ENCODE results near the gene GYPB.
"Not testable (repeated sequence)": the region's sequence is repeated elsewhere in the genome, so short reads cannot be mapped to it uniquely, and the experiment has no call there.

- not testable (repeated sequence) for TF ChIP-seq CTCF, POLR2A, EP300 (IDR thresholded peaks at IDR 0.05)
Measured at GRCh38 chr4:144022772-144023400, 3.7 kb upstream of the GYPB start.
